ENCODE measurements around the gene SLC36A1.

GRCh38 chr5:151504006-151504405 lies 56.6 kb downstream of the SLC36A1 start:
- TF ChIP-seq CTCF (IDR thresholded peaks at IDR 0.05) (no peak), POLR2A (IDR thresholded peaks at IDR 0.05) (no peak), POLR2AphosphoS5 (IDR thresholded peaks at IDR 0.05) (no peak), EP300 (IDR thresholded peaks at IDR 0.05) (no peak)
